Esophagus muscularis mucosa (tissue), 4 donors: ENCODE data around the gene MYL5. TPM values are rescaled to one million over a fixed set of nuclear protein-coding genes. Genes with fewer than 3 reads are reported as not detected.
"Not testable (repeated sequence)": the region's sequence is repeated elsewhere in the genome, so short reads cannot be mapped to it uniquely, and the experiment has no call there.

Experiments
- DNase-seq: peaks from one replicate; pipeline ENCODE4 v3.0.0-alpha.2; 2017; ENCODE audit errors: extremely low spot score
- H3K27ac ChIP-seq, 4 donors: fragments of 200-600 bp; sonication (generic); replicated peaks in 1 of 4; 1 replicate in 3 of 4; 2 replicates in 1 of 4; pipeline ENCODE4 v1.5.1; 2016 to 2019; ENCODE audit warnings: mild to moderate bottlenecking in 1 of 4
- H3K27me3 ChIP-seq, 4 donors: fragments of 200-600 bp; sonication (generic); one replicate each; pipeline versions ENCODE4 v1.5.1 to v1.6.0; 2016 to 2019
- H3K36me3 ChIP-seq, 4 donors: fragments of 200-600 bp; sonication (generic); one replicate each; pipeline ENCODE4 v1.5.1; 2016 to 2019
- H3K4me1 ChIP-seq, 4 donors: fragments of 200-600 bp; sonication (generic); one replicate each; pipeline ENCODE4 v1.5.1; 2016 to 2019
- H3K4me3 ChIP-seq, 4 donors: fragments of 200-600 bp; sonication (generic); 1 replicate in 2 of 4; 2 replicates in 2 of 4; pipeline ENCODE4 v1.5.1; 2016 to 2019; ENCODE audit warnings: mild to moderate bottlenecking in 4 of 4, moderate library complexity in 1 of 4
- H3K9me3 ChIP-seq, 4 donors: fragments of 200-600 bp; sonication (generic); 1 replicate in 3 of 4; 2 replicates in 1 of 4; pipeline ENCODE4 v1.5.1; 2016 to 2019
- EP300 ChIP-seq: sonication (generic); formaldehyde crosslinking; IDR thresholded peaks from one replicate; pipeline ENCODE4 v1.6.1; 2017; ENCODE audit warnings: antibody characterized with exemption
- POLR2A ChIP-seq: fragments of 450-650 bp; IDR thresholded peaks from one replicate; pipeline ENCODE4 v1.6.1; 2017; ENCODE audit warnings: antibody characterized with exemption, moderate library complexity, mild to moderate bottlenecking, low read depth
- POLR2AphosphoS5 ChIP-seq, 2 donors: sonication (generic); formaldehyde crosslinking; IDR thresholded peaks; one replicate each; pipeline ENCODE4 v1.6.1; 2017; ENCODE audit warnings: antibody characterized with exemption in 2 of 2
- whole genome bisulfite sequencing: methylation state at CpG from one replicate; pipeline ENCODE4 v1.1.5; 2018; 5-methylcytosine and 5-hydroxymethylcytosine counted together
- intact Hi-C: fragments of 100-400 bp; cut with DNase I; formaldehyde crosslinking; loops from one replicate; pipeline ENCODE4 v1.15.1; 2023
- total RNA-seq, 4 donors: library from RNA; depleted of rRNA; stranded (reverse); fragments of >200 nt; gene quantifications; one replicate each; pipeline versions ENCODE4 v1.1.0 to v1.2.1, GENCODE V29; 2016
- TF ChIP-seq, protein P1 (sequence below), 3 experiments: fragments of 200-600 bp in 2 of 3; fragments of 450-650 bp in 1 of 3; sonication (generic) in 2 of 3; IDR thresholded peaks; one replicate each; pipeline ENCODE4 v1.5.1; 2017 to 2019; ENCODE audit warnings: antibody characterized with exemption in 3 of 3, mild to moderate bottlenecking in 2 of 3, moderate library complexity in 1 of 3

Gene MYL5
- total RNA-seq, 4 donors from 2014 or later = 7.9 to 9.9 (median 9.6) TPM

DNA sequence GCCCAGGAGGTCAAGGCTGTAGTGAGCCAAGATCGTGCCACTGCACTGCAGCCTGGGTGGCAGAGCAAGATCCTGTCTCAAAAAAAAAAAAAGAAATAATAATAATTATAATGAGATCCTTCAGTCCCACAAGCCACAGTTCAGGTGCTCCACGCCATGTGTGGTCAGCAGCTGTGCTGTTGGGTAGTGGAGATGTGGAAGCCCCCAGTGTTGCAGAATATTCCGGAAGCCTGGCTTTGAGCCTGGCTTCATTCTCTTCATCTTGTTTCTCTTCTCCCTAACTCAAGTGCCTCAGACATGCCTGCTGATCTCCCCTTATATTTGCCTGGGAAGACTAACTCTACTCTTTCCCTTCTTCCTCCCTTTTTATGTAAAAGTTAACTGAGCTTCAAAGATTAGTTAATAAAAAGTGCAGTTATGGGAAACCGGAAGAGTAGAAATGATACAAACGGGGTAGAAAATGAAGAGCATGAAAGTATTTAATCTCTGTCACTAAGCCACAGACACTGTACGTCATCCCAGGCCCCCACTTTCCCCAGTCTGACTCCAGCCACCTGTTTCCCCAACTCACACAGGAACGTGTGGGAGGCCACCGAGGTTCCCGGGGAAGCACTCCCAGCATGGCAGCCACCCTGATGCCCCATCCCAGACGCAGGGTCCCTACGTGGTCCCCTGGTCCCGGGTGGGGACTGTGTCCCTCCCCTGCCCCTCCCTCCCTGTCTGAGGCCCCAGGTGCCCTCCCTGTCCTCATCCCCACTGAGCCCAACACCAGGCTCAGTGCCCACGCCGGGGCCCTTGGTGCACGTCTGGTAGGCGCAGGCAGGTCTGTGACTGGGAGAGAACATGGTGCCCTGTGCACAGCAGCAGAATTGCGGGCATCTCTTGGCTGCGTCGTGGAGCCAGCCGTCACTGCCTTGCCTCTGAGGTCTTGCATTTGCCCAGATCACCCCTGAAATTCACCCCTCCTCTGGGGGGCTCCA, 55.3 kb downstream of the MYL5 start:
- H3K4me1 ChIP-seq = peaks cover 0 to 21% (median 15%) of the 10 kb centered on the region in 4 donors
- TF ChIP-seq, protein P1, sequence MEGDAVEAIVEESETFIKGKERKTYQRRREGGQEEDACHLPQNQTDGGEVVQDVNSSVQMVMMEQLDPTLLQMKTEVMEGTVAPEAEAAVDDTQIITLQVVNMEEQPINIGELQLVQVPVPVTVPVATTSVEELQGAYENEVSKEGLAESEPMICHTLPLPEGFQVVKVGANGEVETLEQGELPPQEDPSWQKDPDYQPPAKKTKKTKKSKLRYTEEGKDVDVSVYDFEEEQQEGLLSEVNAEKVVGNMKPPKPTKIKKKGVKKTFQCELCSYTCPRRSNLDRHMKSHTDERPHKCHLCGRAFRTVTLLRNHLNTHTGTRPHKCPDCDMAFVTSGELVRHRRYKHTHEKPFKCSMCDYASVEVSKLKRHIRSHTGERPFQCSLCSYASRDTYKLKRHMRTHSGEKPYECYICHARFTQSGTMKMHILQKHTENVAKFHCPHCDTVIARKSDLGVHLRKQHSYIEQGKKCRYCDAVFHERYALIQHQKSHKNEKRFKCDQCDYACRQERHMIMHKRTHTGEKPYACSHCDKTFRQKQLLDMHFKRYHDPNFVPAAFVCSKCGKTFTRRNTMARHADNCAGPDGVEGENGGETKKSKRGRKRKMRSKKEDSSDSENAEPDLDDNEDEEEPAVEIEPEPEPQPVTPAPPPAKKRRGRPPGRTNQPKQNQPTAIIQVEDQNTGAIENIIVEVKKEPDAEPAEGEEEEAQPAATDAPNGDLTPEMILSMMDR (IDR thresholded peaks at IDR 0.05) = no peak
- TF ChIP-seq POLR2A = no peak
- TF ChIP-seq EP300 = no peak
- no peak for TF ChIP-seq POLR2AphosphoS5 (IDR thresholded peaks at IDR 0.05)
- no peaks in the 10 kb centered on the region for H3K27me3 ChIP-seq
- 80% methylated on average over 13 of the region's 20 CpGs for WGBS
- H3K27ac ChIP-seq = no peak overlapping the region
- no peak overlapping the region for H3K4me3 ChIP-seq
- no peak for DNase-seq
- intact Hi-C loops = no loop called here
- no peaks in the 10 kb centered on the region for H3K9me3 ChIP-seq
- peaks cover 29 to 43% (median 38%) of the 10 kb centered on the region in 4 donors for H3K36me3 ChIP-seq

DNA sequence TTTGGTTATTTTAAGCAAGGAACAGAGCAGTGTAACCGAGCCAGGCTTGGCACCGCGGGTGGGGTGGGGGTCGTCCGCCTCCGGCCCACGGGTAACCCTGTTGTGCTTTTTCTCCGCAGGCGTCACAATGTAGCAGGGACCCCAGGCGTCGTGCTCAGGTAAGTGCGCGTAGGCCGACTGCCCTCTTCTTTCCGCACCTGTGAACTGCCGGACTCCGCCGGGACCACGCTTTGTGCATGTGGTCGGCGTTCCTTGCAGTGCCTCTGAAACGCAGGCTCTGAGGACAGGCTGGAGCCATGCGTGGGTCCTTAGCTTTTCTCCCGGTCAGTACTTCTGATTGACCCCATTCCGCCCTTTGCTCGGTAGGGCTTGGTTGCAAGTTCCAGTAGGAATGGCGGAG, 56.2 kb downstream of the MYL5 start:
- TF ChIP-seq, protein P1 (IDR thresholded peaks at IDR 0.05) = no peak
- no peak for TF ChIP-seq EP300
- no peak overlapping the region for H3K27ac ChIP-seq
- intact Hi-C loops = no loop called here
- no peaks in the 10 kb centered on the region for H3K27me3 ChIP-seq
- H3K4me3 ChIP-seq = no peak overlapping the region
- 96% methylated on average over 26 of the region's 27 CpGs for WGBS
- no peak for DNase-seq
- peaks cover 38 to 52% (median 47%) of the 10 kb centered on the region in 4 donors for H3K36me3 ChIP-seq
- H3K9me3 ChIP-seq = no peaks in the 10 kb centered on the region
- peaks cover 0 to 21% (median 14%) of the 10 kb centered on the region in 4 donors for H3K4me1 ChIP-seq

DNA sequence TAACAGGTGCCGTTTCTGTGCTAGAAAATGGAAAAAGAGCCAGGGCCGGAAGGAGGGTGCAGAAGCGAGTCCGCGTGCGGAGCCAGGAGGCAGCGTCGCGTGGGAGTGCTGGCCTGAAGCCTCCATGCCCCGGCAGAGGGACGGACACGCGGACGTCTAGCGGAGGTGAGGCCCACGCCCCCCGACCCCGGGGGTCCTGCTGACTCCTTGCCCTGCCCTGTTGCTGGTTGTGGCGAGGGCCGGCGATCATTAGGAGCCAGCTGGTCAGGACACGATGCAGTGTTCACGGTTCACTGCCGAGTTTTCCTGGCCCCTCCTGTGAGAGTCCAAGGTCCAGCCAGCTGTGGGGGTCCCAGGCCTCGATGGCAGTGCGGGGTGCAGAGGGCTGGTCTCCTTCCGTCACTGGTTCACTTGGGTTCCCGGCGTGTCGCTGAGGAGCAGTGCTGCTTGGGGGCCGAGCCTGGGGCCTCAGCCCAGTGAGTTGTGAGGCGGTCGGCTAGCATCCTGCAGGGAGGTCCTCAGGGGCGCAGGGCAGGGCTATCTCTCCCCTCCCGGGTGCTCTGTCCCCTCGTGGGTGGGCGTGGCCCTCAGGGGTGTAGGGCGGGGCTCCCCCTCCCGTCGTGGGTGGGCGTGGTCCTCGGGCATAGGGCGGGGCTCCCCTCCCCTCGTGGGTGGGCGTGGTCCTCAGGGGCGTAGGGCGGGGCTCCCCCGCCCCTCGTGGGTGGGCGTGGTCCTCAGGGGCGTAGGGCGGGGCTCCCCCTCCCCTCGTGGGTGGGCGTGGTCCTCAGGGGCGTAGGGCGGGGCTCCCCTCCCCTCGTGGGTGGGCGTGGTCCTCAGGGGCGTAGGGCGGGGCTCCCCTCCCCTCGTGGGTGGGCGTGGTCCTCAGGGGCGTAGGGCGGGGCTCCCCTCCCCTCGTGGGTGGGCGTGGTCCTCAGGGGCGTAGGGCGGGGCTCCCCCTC, 56.9 kb downstream of the MYL5 start:
- H3K4me1 ChIP-seq = peaks cover 0 to 14% (median 8%) of the 10 kb centered on the region in 4 donors
- H3K27ac ChIP-seq, DNase-seq, intact Hi-C loops, H3K9me3 ChIP-seq, H3K4me3 ChIP-seq, H3K27me3 ChIP-seq: not testable (repeated sequence)
- H3K36me3 ChIP-seq = peaks cover 41 to 59% (median 54%) of the 10 kb centered on the region in 4 donors
- WGBS = 95% methylated on average over 32 of the region's 68 CpGs

Other genes starting within 250 kb of the MYL5 start
- 10 to 100 TPM; 12.7 to 19.1 (median 14.1) TPM for gene ZNF721, start 175.4 kb upstream of the MYL5 start, total RNA-seq
- 10 to 100 TPM; 26.6 to 46.5 (median 35.4) TPM for gene PIGG, start 175.3 kb upstream of the MYL5 start, total RNA-seq
- gene TMEM271, start 98.2 kb upstream of the MYL5 start, total RNA-seq = under 1 TPM in 2 of 4 donors, not detected in 2; 0.19 to 0.34 TPM
- 1 to 10 TPM; 2.2 to 5.8 (median 4.4) TPM for gene PDE6B, start 49.0 kb upstream of the MYL5 start, total RNA-seq
- 100 to 1,000 TPM; 111 to 224 (median 154) TPM for gene ATP5ME, start 266 bp upstream of the MYL5 start, total RNA-seq
- 1 to 10 TPM; 5.5 to 9.4 (median 7.6) TPM for gene SLC49A3, start 14.6 kb downstream of the MYL5 start, total RNA-seq
- gene PCGF3, start 31.3 kb downstream of the MYL5 start, total RNA-seq = 10 to 100 TPM; 31.7 to 35.3 (median 34.7) TPM
- gene CPLX1, start 151.6 kb downstream of the MYL5 start, total RNA-seq = 1 to 10 TPM; 1.1 to 1.6 (median 1.3) TPM